Measurements from ENCODE around the gene NUCB1. TPM values are rescaled to one million over a fixed set of nuclear protein-coding genes. Genes with fewer than 3 reads are reported as not detected.

The NUCB1 gene
- total and polyA plus RNA-seq, 2 donors (not counting 3 experiments of a cell fraction or from before 2014, with no cell fraction given), result 194 to 231 TPM

- no TSS peak for BruUV-seq (replicated peaks)
- no peak for FAIRE-seq
- intact Hi-C loops (cut with micrococcal nuclease) (no loop called here), dilution Hi-C loops (cut with MboI; ENCODE audit: extremely low pct_ligation_motif_present, low sequenced_read_pairs) (no loop called here)
- POLR2A ChIA-PET, result interaction anchor here (1.4 kb wide), 1 partner anchor 87 kb away, joined by 8 read pairs; no protein-coding TSS in a partner anchor
- Histone ChIP-seq H3K9me1 (replicated peaks; ENCODE audit: control insufficient read depth, extremely low read depth, insufficient read depth, low read length) (no peaks in the 10 kb centered on the region), H4K20me1 (replicated peaks; ENCODE audit: control insufficient read depth, extremely low read depth, insufficient read depth, low read length) (peaks cover 3% of the 10 kb centered on the region), H3K79me2 (ENCODE audit: control insufficient read depth, insufficient read depth, low read length) (peaks cover 21% of the 10 kb centered on the region), H3K4me3 (replicated peaks in 1 of 3; ENCODE audit: insufficient read depth in 1 of 3, low read depth in 1 of 3, low read length in 3 of 3) (no peak overlapping the region), H3K27ac (ENCODE audit: insufficient read depth, low read depth, low read length) (no peak overlapping the region), H3K4me2 (ENCODE audit: insufficient read depth, low read length) (no peak overlapping the region), H3K9ac (replicated peaks; ENCODE audit: extremely low read depth, insufficient read depth, low read length) (no peak overlapping the region), H3K27me3 (ENCODE audit: control insufficient read depth in 2 of 2, insufficient read depth in 2 of 2, low read length in 2 of 2) (no peaks in the 10 kb centered on the region), H2AFZ (ENCODE audit: low read depth, low read length) (no peak overlapping the region), H3K4me1 (ENCODE audit: control insufficient read depth, extremely low read depth, insufficient read depth, low read length) (peaks cover 25% of the 10 kb centered on the region), H3K9me3 (replicated peaks; ENCODE audit: control insufficient read depth, insufficient read depth, low read length) (no peaks in the 10 kb centered on the region), H3K36me3 (ENCODE audit: control insufficient read depth in 2 of 2, extremely low read depth in 1 of 2, insufficient read depth in 2 of 2, low read length in 2 of 2) (peaks cover 0 to under 1% of the 10 kb centered on the region in 2 experiments)
- TF ChIP-seq POLR2AphosphoS5 (IDR thresholded peaks at IDR 0.05; ENCODE audit: insufficient read depth, low read depth, low read length) (no peak), MYC (IDR thresholded peaks at IDR 0.05; ENCODE audit: low read depth, low read length) (no peak), POLR2A (IDR thresholded peaks at IDR 0.05; ENCODE audit: low read depth, low read length) (no peak), EZH2 (IDR thresholded peaks at IDR 0.05; ENCODE audit: borderline replicate concordance, low read depth, low read length, severe bottlenecking) (no peak), FOS (IDR thresholded peaks at IDR 0.05; ENCODE audit: borderline replicate concordance, insufficient read depth, low read length) (no peak), GATA2 (IDR thresholded peaks at IDR 0.05; ENCODE audit: insufficient read depth, insufficient read length, low read depth, low read length) (no peak)
- no peak for DNase-seq (ENCODE audit: low read depth, low spot score)
- CTCF ChIA-PET, result interaction anchor here (0.9 to 1.2 kb wide), 2 partner anchors 9 to 166 kb away, joined by 3 to 5 read pairs; no protein-coding TSS in a partner anchor
Measured at GRCh38 chr19:48961673-48962028, 61.5 kb downstream of the NUCB1 start.

GRCh38 chr19:48962029-48962848, 62.1 kb downstream of the NUCB1 start:
- no peak for DNase-seq (ENCODE audit: low read depth, low spot score)
- ChIA-PET CTCF (interaction anchor here (0.9 to 1.2 kb wide), 2 partner anchors 8 to 167 kb away, joined by 3 to 5 read pairs; no protein-coding TSS in a partner anchor), POLR2A (interaction anchor here (1.4 kb wide), 1 partner anchor 88 kb away, joined by 8 read pairs; no protein-coding TSS in a partner anchor)
- H3K9me3 ChIP-seq (replicated peaks; ENCODE audit: control insufficient read depth, insufficient read depth, low read length), result no peaks in the 10 kb centered on the region
- no peaks in the 10 kb centered on the region for H3K9me1 ChIP-seq (replicated peaks; ENCODE audit: control insufficient read depth, extremely low read depth, insufficient read depth, low read length)
- H2AFZ ChIP-seq (ENCODE audit: low read depth, low read length), result no peak overlapping the region
- H3K27ac ChIP-seq (ENCODE audit: insufficient read depth, low read depth, low read length), result peak overlapping the region; percentile 21
- H3K79me2 ChIP-seq (ENCODE audit: control insufficient read depth, insufficient read depth, low read length), result peaks cover 21% of the 10 kb centered on the region
- H3K36me3 ChIP-seq (ENCODE audit: control insufficient read depth in 2 of 2, extremely low read depth in 1 of 2, insufficient read depth in 2 of 2, low read length in 2 of 2), result peaks cover 3 to 4% of the 10 kb centered on the region in 2 experiments
- no peak overlapping the region for H3K4me3 ChIP-seq (replicated peaks in 1 of 3; ENCODE audit: insufficient read depth in 1 of 3, low read depth in 1 of 3, low read length in 3 of 3)
- no TSS peak for BruUV-seq (replicated peaks)
- dilution Hi-C loops (cut with MboI; ENCODE audit: extremely low pct_ligation_motif_present, low sequenced_read_pairs), result no loop called here
- intact Hi-C loops (cut with micrococcal nuclease), result no loop called here
- TF ChIP-seq GATA2 (IDR thresholded peaks at IDR 0.05; ENCODE audit: insufficient read depth, insufficient read length, low read depth, low read length), result no peak
- TF ChIP-seq JUN (IDR thresholded peaks at IDR 0.05; ENCODE audit: borderline replicate concordance, insufficient read depth, insufficient read length, low read depth), result no peak
- TF ChIP-seq FOS (IDR thresholded peaks at IDR 0.05; ENCODE audit: borderline replicate concordance, insufficient read depth, low read length), result no peak
- no peak for TF ChIP-seq EZH2 (IDR thresholded peaks at IDR 0.05; ENCODE audit: borderline replicate concordance, low read depth, low read length, severe bottlenecking)
- peak; percentile 94 for TF ChIP-seq POLR2A (IDR thresholded peaks at IDR 0.05; ENCODE audit: low read depth, low read length)
- no peak for TF ChIP-seq MYC (IDR thresholded peaks at IDR 0.05; ENCODE audit: low read depth, low read length)
- TF ChIP-seq POLR2AphosphoS5 (IDR thresholded peaks at IDR 0.05; ENCODE audit: insufficient read depth, low read depth, low read length), result peak; percentile 84
- FAIRE-seq, result peak; percentile 38
- no peak overlapping the region for H3K9ac ChIP-seq (replicated peaks; ENCODE audit: extremely low read depth, insufficient read depth, low read length)
- no peaks in the 10 kb centered on the region for H3K27me3 ChIP-seq (ENCODE audit: control insufficient read depth in 2 of 2, insufficient read depth in 2 of 2, low read length in 2 of 2)
- peaks cover 3% of the 10 kb centered on the region for H4K20me1 ChIP-seq (replicated peaks; ENCODE audit: control insufficient read depth, extremely low read depth, insufficient read depth, low read length)
- peaks cover 25% of the 10 kb centered on the region for H3K4me1 ChIP-seq (ENCODE audit: control insufficient read depth, extremely low read depth, insufficient read depth, low read length)
- no peak overlapping the region for H3K4me2 ChIP-seq (ENCODE audit: insufficient read depth, low read length)

All from endothelial cell of umbilical vein (primary cell).